ENCODE data around the gene ULBP2.
"Not testable (repeated sequence)": the region's sequence is repeated elsewhere in the genome, so short reads cannot be mapped to it uniquely, and the experiment has no call there.

ULBP2 gene

GRCh38 chr6:149974825-149975224 is 33.0 kb downstream of the ULBP2 start:
- FAIRE-seq: no peak

- no peak for FAIRE-seq
Observed at GRCh38 chr6:149975400-149975799, 33.6 kb downstream of the ULBP2 start.

- no peak for FAIRE-seq
Observed at GRCh38 chr6:149977221-149977620, 35.4 kb downstream of the ULBP2 start.

GRCh38 chr6:149978610-149979009 is 36.8 kb downstream of the ULBP2 start:
- no peak for FAIRE-seq

GRCh38 chr6:149979293-149979692 is 37.5 kb downstream of the ULBP2 start:
- FAIRE-seq: no peak

- FAIRE-seq: no peak
Observed at GRCh38 chr6:149983145-149983544, 41.3 kb downstream of the ULBP2 start.

- no peak for FAIRE-seq
Observed at GRCh38 chr6:149984773-149985172, 43.0 kb downstream of the ULBP2 start.

GRCh38 chr6:149985481-149985937 is 43.7 kb downstream of the ULBP2 start:
- FAIRE-seq: no peak

GRCh38 chr6:149987602-149988107 is 45.8 kb downstream of the ULBP2 start:
- no peak for FAIRE-seq

GRCh38 chr6:149988550-149989346 is 46.9 kb downstream of the ULBP2 start:
- FAIRE-seq: no peak

GRCh38 chr6:149990212-149990660 is 48.4 kb downstream of the ULBP2 start:
- no peak for FAIRE-seq

- no peak for FAIRE-seq
Observed at GRCh38 chr6:149990661-149991471, 49.1 kb downstream of the ULBP2 start.

GRCh38 chr6:149991472-149991795 is 49.6 kb downstream of the ULBP2 start:
- not testable (repeated sequence) for FAIRE-seq

GRCh38 chr6:149991838-149992237 is 50.0 kb downstream of the ULBP2 start:
- FAIRE-seq: no peak

GRCh38 chr6:149995235-149995750 is 53.5 kb downstream of the ULBP2 start:
- FAIRE-seq: no peak

GRCh38 chr6:149995971-149996370 is 54.2 kb downstream of the ULBP2 start:
- FAIRE-seq: no peak
